GM12864 (cell line): ENCODE data around the gene MAP2K6.

Source experiments
- DNase-seq: peaks from one replicate; pipeline ENCODE4 v3.0.0-alpha.2; 2011; ENCODE audit warnings: low read depth
- H3K4me3 ChIP-seq: 2 replicates; pipeline ENCODE4 v1.5.1; 2011; ENCODE audit warnings: mild to moderate bottlenecking, low read depth, low read length, control low read depth
- CTCF ChIP-seq: IDR thresholded peaks from 2 replicates; pipeline ENCODE4 v1.5.1; 2011; ENCODE audit warnings: low read depth, mild to moderate bottlenecking, moderate library complexity, low read length, control low read depth, inconsistent platforms; ENCODE audit errors: missing control alignments

MAP2K6 gene

DNA sequence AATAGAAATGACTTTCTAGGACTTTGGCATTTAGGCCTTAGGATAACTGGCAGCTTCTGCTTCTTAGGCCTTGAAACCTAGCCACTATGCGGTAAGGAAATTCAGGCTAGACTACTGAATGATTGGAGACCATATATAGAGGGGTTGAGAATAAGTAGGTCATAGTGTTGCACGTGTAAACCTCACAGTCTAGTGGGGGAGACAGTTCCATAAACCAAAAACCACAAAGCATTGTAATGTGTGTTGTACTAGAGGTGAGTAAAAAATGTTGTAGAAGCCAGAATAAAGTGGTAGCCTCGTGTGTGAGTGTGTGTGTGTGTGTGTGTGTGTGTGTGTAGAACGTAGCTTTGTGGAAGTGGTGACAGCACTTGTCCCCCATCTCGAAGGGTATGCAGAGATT is 188.5 kb downstream of the MAP2K6 start:
- H3K4me3 ChIP-seq = no peak overlapping the region
- DNase-seq = no peak
- TF ChIP-seq CTCF = no peak
